Measurements from ENCODE around the gene ATAD3B.

- TF ChIP-seq CTCF (IDR thresholded peaks at IDR 0.05; ENCODE audit: insufficient read depth, low read length) (no peak), REST (IDR thresholded peaks at IDR 0.05; ENCODE audit: insufficient replicate concordance, low read depth) (no peak), POLR2AphosphoS5 (IDR thresholded peaks at IDR 0.05; ENCODE audit: low read depth) (no peak), SPI1 (IDR thresholded peaks at IDR 0.05; ENCODE audit: borderline replicate concordance, low read depth) (no peak), GABPA (IDR thresholded peaks at IDR 0.05; ENCODE audit: low read depth) (no peak)
Observed at GRCh38 chr1:1489861-1490260, 18.3 kb downstream of the ATAD3B start.
